Measurements from ENCODE around the gene MLLT11.
"Not testable (repeated sequence)": the region's sequence is repeated elsewhere in the genome, so short reads cannot be mapped to it uniquely, and the experiment has no call there.

MLLT11 gene

GRCh38 chr1:151070474-151071276, 10.5 kb downstream of the MLLT11 start, which contains the start of gene GABPB2:
Gene GABPB2 (plus strand): TSS chr1:151070761. CDS start chr1:151088190, 17,429 bp downstream.
- Histone ChIP-seq H3K36me3 (ENCODE audit: insufficient read depth, low read length) (peaks cover 3% of the 10 kb centered on the region; the same call in 1 of the 2 replicates), H3K27me3 (ENCODE audit: insufficient read depth, low read length) (no peaks in the 10 kb centered on the region), H2AFZ (ENCODE audit: low read length, unreplicated experiment) (peak within 1 kb of the TSS; percentile 48), H3K79me2 (ENCODE audit: control insufficient read depth, insufficient read depth, low read length, unreplicated experiment) (peaks cover 36% of the 10 kb centered on the region), H3K4me3 (ENCODE audit: low read depth, low read length) (peak within 1 kb of the TSS; percentile 87), H3K27ac (ENCODE audit: low read depth, low read length) (peak within 1 kb of the TSS; percentile 97), H3K4me1 (ENCODE audit: control insufficient read depth, insufficient read depth, low read length, unreplicated experiment) (peaks cover 24% of the 10 kb centered on the region)

GRCh38 chr1:151072224-151072623, 12.0 kb downstream of the MLLT11 start:
- Histone ChIP-seq H3K4me1 (ENCODE audit: control insufficient read depth, insufficient read depth, low read length, unreplicated experiment) (peaks cover 24% of the 10 kb centered on the region), H2AFZ (ENCODE audit: low read length, unreplicated experiment) (no peak overlapping the region), H3K36me3 (ENCODE audit: insufficient read depth, low read length) (peaks cover 3% of the 10 kb centered on the region; the same call in 1 of the 2 replicates), H3K79me2 (ENCODE audit: control insufficient read depth, insufficient read depth, low read length, unreplicated experiment) (peaks cover 25% of the 10 kb centered on the region), H3K27me3 (ENCODE audit: insufficient read depth, low read length) (no peaks in the 10 kb centered on the region), H3K27ac (ENCODE audit: low read depth, low read length) (peak overlapping the region; percentile 97; the same call in 1 of the 2 replicates), H3K4me3 (ENCODE audit: low read depth, low read length) (peak overlapping the region; percentile 87; the same call in 1 of the 2 replicates)

- Histone ChIP-seq H3K79me2 (ENCODE audit: control insufficient read depth, insufficient read depth, low read length, unreplicated experiment) (no peaks in the 10 kb centered on the region), H3K4me1 (ENCODE audit: control insufficient read depth, insufficient read depth, low read length, unreplicated experiment) (no peaks in the 10 kb centered on the region), H3K27ac (ENCODE audit: low read depth, low read length) (no peak overlapping the region), H2AFZ (ENCODE audit: low read length, unreplicated experiment) (no peak overlapping the region), H3K4me3 (ENCODE audit: low read depth, low read length) (no peak overlapping the region), H3K27me3 (ENCODE audit: insufficient read depth, low read length) (no peaks in the 10 kb centered on the region), H3K36me3 (ENCODE audit: insufficient read depth, low read length) (no peaks in the 10 kb centered on the region)
Measured at GRCh38 chr1:151085953-151086559, 25.9 kb downstream of the MLLT11 start.

- not testable (repeated sequence) for H3K27me3 ChIP-seq (ENCODE audit: insufficient read depth, low read length); H3K4me1 ChIP-seq (ENCODE audit: control insufficient read depth, insufficient read depth, low read length, unreplicated experiment); H3K79me2 ChIP-seq (ENCODE audit: control insufficient read depth, insufficient read depth, low read length, unreplicated experiment); H3K4me3 ChIP-seq (ENCODE audit: low read depth, low read length); H3K36me3 ChIP-seq (ENCODE audit: insufficient read depth, low read length); H2AFZ ChIP-seq (ENCODE audit: low read length, unreplicated experiment)
- 0 out of 2 replicates have a peak overlapping the region, but pooled peaks have one; percentile 6 for H3K27ac ChIP-seq (ENCODE audit: low read depth, low read length)
Measured at GRCh38 chr1:151097426-151097825, 37.2 kb downstream of the MLLT11 start.

- H3K79me2 ChIP-seq (ENCODE audit: control insufficient read depth, insufficient read depth, low read length, unreplicated experiment): no peaks in the 10 kb centered on the region
- no peak overlapping the region for H3K27ac ChIP-seq (ENCODE audit: low read depth, low read length)
- peaks cover 9% of the 10 kb centered on the region for H3K4me1 ChIP-seq (ENCODE audit: control insufficient read depth, insufficient read depth, low read length, unreplicated experiment)
- H3K36me3 ChIP-seq (ENCODE audit: insufficient read depth, low read length): no peaks in the 10 kb centered on the region
- no peak overlapping the region for H3K4me3 ChIP-seq (ENCODE audit: low read depth, low read length)
- H2AFZ ChIP-seq (ENCODE audit: low read length, unreplicated experiment): no peak overlapping the region
- H3K27me3 ChIP-seq (ENCODE audit: insufficient read depth, low read length): no peaks in the 10 kb centered on the region
Measured at GRCh38 chr1:151098126-151098525, 37.9 kb downstream of the MLLT11 start.

- Histone ChIP-seq H3K36me3 (ENCODE audit: insufficient read depth, low read length) (no peaks in the 10 kb centered on the region), H2AFZ (ENCODE audit: low read length, unreplicated experiment) (no peak overlapping the region), H3K79me2 (ENCODE audit: control insufficient read depth, insufficient read depth, low read length, unreplicated experiment) (no peaks in the 10 kb centered on the region), H3K27ac (ENCODE audit: low read depth, low read length) (no peak overlapping the region), H3K4me1 (ENCODE audit: control insufficient read depth, insufficient read depth, low read length, unreplicated experiment) (peaks cover 14% of the 10 kb centered on the region), H3K27me3 (ENCODE audit: insufficient read depth, low read length) (no peaks in the 10 kb centered on the region), H3K4me3 (ENCODE audit: low read depth, low read length) (no peak overlapping the region)
Measured at GRCh38 chr1:151104630-151105029, 44.4 kb downstream of the MLLT11 start.

- Histone ChIP-seq H3K27ac (ENCODE audit: low read depth, low read length) (peak overlapping the region; percentile 77), H3K4me3 (ENCODE audit: low read depth, low read length) (peak overlapping the region; percentile 11; the same call in 1 of the 2 replicates), H3K36me3 (ENCODE audit: insufficient read depth, low read length) (no peaks in the 10 kb centered on the region), H2AFZ (ENCODE audit: low read length, unreplicated experiment) (peak overlapping the region; percentile 34), H3K27me3 (ENCODE audit: insufficient read depth, low read length) (no peaks in the 10 kb centered on the region), H3K4me1 (ENCODE audit: control insufficient read depth, insufficient read depth, low read length, unreplicated experiment) (peaks cover 14% of the 10 kb centered on the region), H3K79me2 (ENCODE audit: control insufficient read depth, insufficient read depth, low read length, unreplicated experiment) (no peaks in the 10 kb centered on the region)
Measured at GRCh38 chr1:151106894-151107293, 46.7 kb downstream of the MLLT11 start.

- Histone ChIP-seq H3K27me3 (ENCODE audit: insufficient read depth, low read length) (no peaks in the 10 kb centered on the region), H3K36me3 (ENCODE audit: insufficient read depth, low read length) (no peaks in the 10 kb centered on the region), H3K4me3 (ENCODE audit: low read depth, low read length) (no peak overlapping the region), H3K4me1 (ENCODE audit: control insufficient read depth, insufficient read depth, low read length, unreplicated experiment) (peaks cover 14% of the 10 kb centered on the region), H2AFZ (ENCODE audit: low read length, unreplicated experiment) (no peak overlapping the region), H3K27ac (ENCODE audit: low read depth, low read length) (no peak overlapping the region), H3K79me2 (ENCODE audit: control insufficient read depth, insufficient read depth, low read length, unreplicated experiment) (no peaks in the 10 kb centered on the region)
Measured at GRCh38 chr1:151108331-151108730, 48.1 kb downstream of the MLLT11 start.

GRCh38 chr1:151113877-151114276, 53.7 kb downstream of the MLLT11 start:
- Histone ChIP-seq H3K27ac (ENCODE audit: low read depth, low read length) (no peak overlapping the region), H3K79me2 (ENCODE audit: control insufficient read depth, insufficient read depth, low read length, unreplicated experiment) (no peaks in the 10 kb centered on the region), H3K4me3 (ENCODE audit: low read depth, low read length) (no peak overlapping the region), H3K36me3 (ENCODE audit: insufficient read depth, low read length) (no peaks in the 10 kb centered on the region), H3K27me3 (ENCODE audit: insufficient read depth, low read length) (no peaks in the 10 kb centered on the region), H3K4me1 (ENCODE audit: control insufficient read depth, insufficient read depth, low read length, unreplicated experiment) (no peaks in the 10 kb centered on the region), H2AFZ (ENCODE audit: low read length, unreplicated experiment) (no peak overlapping the region)

Data from ACC112 (cell line).